B cell (primary cell): ENCODE measurements around the gene AMFR. TPM values are rescaled to one million over a fixed set of nuclear protein-coding genes. Genes with fewer than 3 reads are reported as not detected.

Source experiments
- ATAC-seq: fragments of 200-7000 bp; cut with Tn5 transposase; one replicate; pipeline ENCODE4 v1.10.0; 2021; ENCODE audit warnings: low read depth, mild to moderate bottlenecking, moderate number of reproducible peaks, moderate library complexity
- CTCF ChIA-PET: fragments of 350-600 bp; sonication (Branson Sonifier 250); formaldehyde crosslinking; loops from one replicate; lab custom pipeline; 2021; ENCODE audit warnings: antibody characterized with exemption, inconsistent platforms; lab: Charles Lee
- POLR2A ChIA-PET: fragments of 350-600 bp; sonication (Branson Sonifier 250); formaldehyde crosslinking; loops from one replicate; lab custom pipeline; 2021; ENCODE audit warnings: antibody characterized with exemption; lab: Charles Lee
- DNase-seq: peaks from one replicate; pipeline ENCODE4 v3.0.0; 2013
- H2AFZ ChIP-seq: 2 replicates; pipeline ENCODE4 v1.6.1; 2012; ENCODE audit warnings: mild to moderate bottlenecking, low read depth, low read length; ENCODE audit not compliant: insufficient read depth, poor library complexity, severe bottlenecking
- H3K27ac ChIP-seq, 2 donors: 1 replicate in 1 of 2; 2 replicates in 1 of 2; pipeline ENCODE4 v1.5.1; 2012 to 2013; ENCODE audit warnings: low read length in 2 of 2, mild to moderate bottlenecking in 2 of 2, moderate library complexity in 1 of 2
- H3K27me3 ChIP-seq, 4 experiments: fragments of 200-600 bp in 1 of 4; sonication (generic) in 1 of 4; replicated peaks in 1 of 4; 1 replicate in 2 of 4; 2 replicates in 2 of 4; pipeline versions ENCODE4 v1.6.1 to v1.7.0; 2013 to 2016; ENCODE audit warnings: low read length in 3 of 4, mild to moderate bottlenecking in 2 of 4, mixed read lengths in 1 of 4, moderate library complexity in 1 of 4; ENCODE audit not compliant: insufficient read depth in 4 of 4, control insufficient read depth in 3 of 4; ENCODE audit errors: control extremely low read depth in 1 of 4
- H3K36me3 ChIP-seq, 2 experiments: replicated peaks in 1 of 2; 1 replicate in 1 of 2; 2 replicates in 1 of 2; pipeline versions ENCODE4 v1.6.1 to v1.7.1; 2013; ENCODE audit warnings: low read length in 1 of 2; ENCODE audit not compliant: insufficient read depth in 2 of 2, control insufficient read depth in 1 of 2; ENCODE audit errors: control extremely low read depth in 1 of 2, extremely low read depth in 1 of 2
- H3K4me1 ChIP-seq, 2 donors: fragments of 200-600 bp in 1 of 2; sonication (generic) in 1 of 2; 1 replicate in 1 of 2; 2 replicates in 1 of 2; pipeline versions ENCODE4 v1.5.1 to v1.6.1; 2013 to 2017; ENCODE audit warnings: low read length in 2 of 2; ENCODE audit not compliant: control insufficient read depth in 2 of 2, insufficient read depth in 2 of 2
- H3K4me2 ChIP-seq: replicated peaks from 2 replicates; pipeline ENCODE3; 2012; ENCODE audit warnings: mild to moderate bottlenecking, low read depth, low read length; ENCODE audit not compliant: poor library complexity, severe bottlenecking
- H3K4me3 ChIP-seq, 5 experiments: fragments of 200-600 bp in 1 of 5; sonication (generic) in 1 of 5; 1 replicate in 3 of 5; 2 replicates in 2 of 5; pipeline versions ENCODE4 v1.5.1 to v1.7.0; 2011 to 2016; ENCODE audit warnings: low read length in 4 of 5, mild to moderate bottlenecking in 4 of 5, low read depth in 2 of 5, control low read depth in 1 of 5, moderate library complexity in 1 of 5; ENCODE audit not compliant: insufficient read depth in 1 of 5; ENCODE audit errors: control extremely low read depth in 1 of 5, extremely low read depth in 1 of 5
- H3K79me2 ChIP-seq: fragments of 200-600 bp; sonication (generic); one replicate; pipeline ENCODE4 v1.6.0; 2016; ENCODE audit warnings: low read length; ENCODE audit not compliant: control insufficient read depth, insufficient read depth
- H3K9ac ChIP-seq: fragments of 200-600 bp; sonication (generic); 2 replicates; pipeline ENCODE4 v1.6.1; 2017; ENCODE audit warnings: mild to moderate bottlenecking, low read length, moderate library complexity
- H3K9me3 ChIP-seq, 3 donors: one replicate each; pipeline versions ENCODE4 v1.6.1 to v1.7.1; 2013; ENCODE audit warnings: low read length in 2 of 3; ENCODE audit not compliant: control insufficient read depth in 2 of 3, insufficient read depth in 1 of 3; ENCODE audit errors: control extremely low read depth in 1 of 3
- H4K20me1 ChIP-seq: 2 replicates; pipeline ENCODE4 v1.6.0; 2012; ENCODE audit warnings: mild to moderate bottlenecking, low read length; ENCODE audit not compliant: insufficient read depth, control insufficient read depth, poor library complexity, severe bottlenecking
- H3K27ac Mint-ChIP-seq: one replicate; pipeline ENCODE4 v1.8.0; 2021; ENCODE audit warnings: mixed read lengths
- H3K27me3 Mint-ChIP-seq: one replicate; pipeline ENCODE4 v1.8.0; 2021; ENCODE audit warnings: mixed read lengths
- H3K4me1 Mint-ChIP-seq: one replicate; pipeline ENCODE4 v1.8.0; 2021; ENCODE audit warnings: mixed read lengths
- H3K4me3 Mint-ChIP-seq: one replicate; pipeline ENCODE4 v1.8.0; 2021; ENCODE audit warnings: mixed read lengths
- H3K9me3 Mint-ChIP-seq: one replicate; pipeline ENCODE4 v1.8.0; 2022; ENCODE audit warnings: mixed read lengths; ENCODE audit not compliant: insufficient read depth
- CTCF ChIP-seq: fragments of 200-600 bp; IDR thresholded peaks from one replicate; pipeline ENCODE4 v1.8.0; 2022; ENCODE audit warnings: antibody characterized with exemption, mild to moderate bottlenecking
- EZH2 ChIP-seq: IDR thresholded peaks from 2 replicates; pipeline ENCODE4 v1.6.1; 2012; ENCODE audit warnings: borderline replicate concordance, low read depth, mild to moderate bottlenecking, moderate library complexity, low read length; ENCODE audit not compliant: insufficient read depth, poor library complexity, severe bottlenecking
- WGBS: methylation state at CpG from one replicate; pipeline ENCODE4 v1.1.5; 2013; ENCODE audit warnings: missing lambda C conversion rate; ENCODE audit not compliant: insufficient coverage; 5-methylcytosine and 5-hydroxymethylcytosine counted together
- intact Hi-C: fragments of 100-400 bp; cut with micrococcal nuclease; formaldehyde crosslinking; loops from one replicate; pipeline ENCODE4 v1.10.0; 2022
- polyA plus RNA-seq: library from polyadenylated mRNA; depleted of rRNA; stranded (reverse); fragments of >200 nt; gene quantifications from 2 replicates; pipeline ENCODE4 v1.2.3, GENCODE V29; 2012
- total RNA-seq, 2 donors: library from RNA; stranded (reverse); fragments of 120-200 nt in 1 of 2; gene quantifications; 1 replicate in 1 of 2; 2 replicates in 1 of 2; pipeline versions ENCODE4 v1.2.3 to v1.2.4, GENCODE V29; 2013 to 2022

AMFR gene
- total and polyA plus RNA-seq, 2 donors (not counting 1 experiment from before 2014, with no cell fraction given), result 118 to 225 TPM

GRCh38 chr16:56447286-56447685 lies 21.9 kb upstream of the AMFR start:
- Histone ChIP-seq H3K4me2 (no peak overlapping the region), H3K79me2 (peaks cover 74% of the 10 kb centered on the region), H3K9me3 (no peaks in the 10 kb centered on the region), H4K20me1 (peaks cover 14% of the 10 kb centered on the region), H2AFZ (no peak overlapping the region), H3K4me1 (peaks cover 19 to 22% of the 10 kb centered on the region in 2 donors), H3K27me3 (no peaks in the 10 kb centered on the region), H3K36me3 (peaks cover 5 to 27% of the 10 kb centered on the region in 2 experiments), H3K4me3 (no peak overlapping the region), H3K27ac (no peak overlapping the region), H3K9ac (no peak overlapping the region)
- TF ChIP-seq CTCF, result no peak
- no peak for TF ChIP-seq EZH2
- no peak overlapping the region for H3K27ac Mint-ChIP-seq
- no peak overlapping the region for H3K4me3 Mint-ChIP-seq
- ATAC-seq (no peak), DNase-seq (no peak)
- no peaks in the 10 kb centered on the region for H3K9me3 Mint-ChIP-seq
- intact Hi-C loops, result no loop called here
- peaks cover 31% of the 10 kb centered on the region for H3K4me1 Mint-ChIP-seq
- ChIA-PET CTCF (interaction anchor here (0.7 kb wide), 1 partner anchor 45 kb away, joined by 3 read pairs; no protein-coding TSS in a partner anchor), POLR2A (no interaction called here)
- H3K27me3 Mint-ChIP-seq, result no peaks in the 10 kb centered on the region
- WGBS, result no CpG with 5 or more reads among the region's 2 CpGs

- H3K27me3 ChIP-seq, result no peaks in the 10 kb centered on the region
- ChIA-PET POLR2A (no interaction called here), CTCF (no interaction called here)
- no peaks in the 10 kb centered on the region for H3K9me3 ChIP-seq
- DNase-seq (no peak), ATAC-seq (no peak)
- H3K27ac ChIP-seq, result no peak overlapping the region
- H3K79me2 ChIP-seq, result peaks cover 8% of the 10 kb centered on the region
- Mint-ChIP-seq H3K9me3 (no peaks in the 10 kb centered on the region), H3K27me3 (no peaks in the 10 kb centered on the region), H3K4me1 (no peaks in the 10 kb centered on the region), H3K27ac (no peak overlapping the region), H3K4me3 (no peak overlapping the region)
- intact Hi-C loops, result no loop called here
- no peaks in the 10 kb centered on the region for H3K4me1 ChIP-seq
- no peak overlapping the region for H3K4me3 ChIP-seq
- H2AFZ ChIP-seq, result no peak overlapping the region
- no peaks in the 10 kb centered on the region for H4K20me1 ChIP-seq
- WGBS, result 100% methylated on average over 1 of the region's 1 CpG
- peaks cover 1 to 58% of the 10 kb centered on the region in 2 experiments for H3K36me3 ChIP-seq
- H3K9ac ChIP-seq, result no peak overlapping the region
- no peak for TF ChIP-seq CTCF
- TF ChIP-seq EZH2, result no peak
- H3K4me2 ChIP-seq, result no peak overlapping the region
These were observed 12.7 kb upstream of the AMFR start for GRCh38 chr16:56438038-56438437.
